OCI-LY1 (cell line): Measurements from ENCODE around the gene ALDH1A1.
"Not testable (repeated sequence)": the region's sequence is repeated elsewhere in the genome, so short reads cannot be mapped to it uniquely, and the experiment has no call there.

ENCODE experiments used
- H2AFZ ChIP-seq: fragments of 200-600 bp; sonication (generic), shearing (Covaris generic); 2 replicates; pipeline ENCODE4 v1.6.0; 2014; ENCODE audit warnings: antibody characterized with exemption, mild to moderate bottlenecking, low read length
- H3F3A ChIP-seq: fragments of 200-600 bp; sonication (generic), shearing (Covaris generic); 2 replicates; pipeline ENCODE4 v1.6.0; 2014; ENCODE audit warnings: mild to moderate bottlenecking, antibody characterized with exemption, low read length, moderate library complexity; ENCODE audit not compliant: insufficient read depth
- H3K27ac ChIP-seq: fragments of 200-600 bp; sonication (generic); 2 replicates; pipeline ENCODE4 v1.5.1; 2014; ENCODE audit warnings: low read length, mixed run types, mild to moderate bottlenecking, low read depth; ENCODE audit not compliant: poor library complexity, severe bottlenecking
- H3K27me3 ChIP-seq: fragments of 200-600 bp; sonication (generic); 2 replicates; pipeline ENCODE4 v1.6.0; 2014; ENCODE audit warnings: antibody characterized with exemption, mild to moderate bottlenecking, low read length, moderate library complexity; ENCODE audit not compliant: insufficient read depth
- H3K36me3 ChIP-seq: fragments of 200-600 bp; sonication (generic); 2 replicates; pipeline ENCODE4 v1.6.1; 2014; ENCODE audit warnings: mild to moderate bottlenecking, antibody characterized with exemption, low read length, moderate library complexity, mixed read lengths; ENCODE audit not compliant: insufficient read depth
- H3K4me1 ChIP-seq: fragments of 200-600 bp; sonication (generic); 2 replicates; pipeline ENCODE4 v1.5.1; 2014; ENCODE audit warnings: mild to moderate bottlenecking, low read length, moderate library complexity; ENCODE audit not compliant: insufficient read depth, severe bottlenecking
- H3K4me2 ChIP-seq: fragments of 200-600 bp; sonication (generic), shearing (Covaris generic); 2 replicates; pipeline ENCODE4 v1.6.1; 2014; ENCODE audit warnings: low read length
- H3K4me3 ChIP-seq: fragments of 200-600 bp; sonication (generic); 2 replicates; pipeline ENCODE4 v1.5.1; 2014; ENCODE audit warnings: low read length, low read depth, mild to moderate bottlenecking, mixed read lengths; ENCODE audit not compliant: poor library complexity, severe bottlenecking
- H3K79me2 ChIP-seq: fragments of 200-600 bp; shearing (Covaris generic); 2 replicates; pipeline ENCODE4 v1.6.1; 2016; ENCODE audit warnings: mixed run types, low read length, mixed read lengths; ENCODE audit not compliant: insufficient read depth
- H3K9ac ChIP-seq: fragments of 200-600 bp; sonication (generic), shearing (Covaris generic); 2 replicates; pipeline ENCODE4 v1.6.1; 2014; ENCODE audit warnings: mild to moderate bottlenecking, low read length, mixed read lengths
- H3K9me2 ChIP-seq: fragments of 200-600 bp; sonication (generic), shearing (Covaris generic); 2 replicates; pipeline ENCODE4 v1.6.1; 2014; ENCODE audit warnings: low read depth, mild to moderate bottlenecking, low read length, mixed read lengths
- H3K9me3 ChIP-seq: fragments of 200-600 bp; shearing (Covaris generic); 2 replicates; pipeline ENCODE4 v1.6.1; 2014; ENCODE audit warnings: low read length, mixed read lengths
- H4K20me1 ChIP-seq: fragments of 200-600 bp; sonication (generic), shearing (Covaris generic); 2 replicates; pipeline ENCODE4 v1.6.0; 2016; ENCODE audit warnings: mild to moderate bottlenecking, low read length; ENCODE audit not compliant: insufficient read depth
- CTCF ChIP-seq: fragments of 200-600 bp; sonication (generic), shearing (Covaris generic); IDR thresholded peaks from 2 replicates; pipeline ENCODE4 v1.5.1; 2017; ENCODE audit warnings: mild to moderate bottlenecking, antibody characterized with exemption, low read length, moderate library complexity, mixed read lengths
- EZH2 ChIP-seq: fragments of 200-600 bp; sonication (generic), shearing (Covaris generic); IDR thresholded peaks from 2 replicates; pipeline ENCODE4 v1.8.0; 2017; ENCODE audit warnings: borderline replicate concordance, mixed run types, mild to moderate bottlenecking, antibody characterized with exemption, low read length, moderate library complexity, mixed read lengths

The ALDH1A1 gene

DNA sequence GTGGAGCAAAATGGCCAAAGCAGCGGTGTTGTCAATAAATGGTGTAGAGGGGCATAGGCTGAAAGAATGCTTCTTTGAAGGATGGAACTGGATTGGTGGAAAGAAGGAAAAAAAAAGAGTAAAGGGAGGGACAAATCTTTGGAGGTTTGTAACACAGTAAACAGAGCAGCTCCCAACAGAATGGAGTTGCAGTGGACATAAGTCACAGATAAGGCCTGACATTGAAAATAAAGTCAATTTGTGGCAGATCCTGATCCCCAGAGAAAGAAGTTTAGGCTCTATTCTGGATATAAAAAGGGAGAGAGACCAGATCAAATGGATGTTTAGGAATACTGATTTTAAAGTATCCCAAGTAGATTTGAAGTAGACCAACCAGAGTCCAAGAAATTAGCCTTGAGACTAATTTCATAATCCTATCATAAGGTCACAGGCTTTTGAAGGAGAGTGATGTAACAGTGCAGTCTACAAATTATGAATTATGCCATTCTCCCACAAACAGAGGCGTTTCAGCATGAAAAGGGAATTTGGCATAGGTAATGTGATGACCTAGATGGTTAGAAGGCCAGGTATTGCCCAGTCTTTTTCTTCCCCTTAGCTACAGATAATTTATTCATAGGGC lies 8.9 kb downstream of the ALDH1A1 start:
- no peaks in the 10 kb centered on the region for H4K20me1 ChIP-seq
- H3K4me2 ChIP-seq, result no peak overlapping the region
- no peak overlapping the region for H3K27ac ChIP-seq
- H3K9ac ChIP-seq, result no peak overlapping the region
- H3K36me3 ChIP-seq, result no peaks in the 10 kb centered on the region
- H3K79me2 ChIP-seq, result no peaks in the 10 kb centered on the region
- H3K4me1 ChIP-seq, result no peaks in the 10 kb centered on the region
- TF ChIP-seq CTCF (no peak), EZH2 (no peak)
- H3F3A ChIP-seq, result no peaks in the 10 kb centered on the region
- H3K27me3 ChIP-seq, result no peaks in the 10 kb centered on the region
- no peaks in the 10 kb centered on the region for H3K9me3 ChIP-seq
- H3K9me2 ChIP-seq, result no peaks in the 10 kb centered on the region
- H2AFZ ChIP-seq, result no peak overlapping the region
- no peak overlapping the region for H3K4me3 ChIP-seq

DNA sequence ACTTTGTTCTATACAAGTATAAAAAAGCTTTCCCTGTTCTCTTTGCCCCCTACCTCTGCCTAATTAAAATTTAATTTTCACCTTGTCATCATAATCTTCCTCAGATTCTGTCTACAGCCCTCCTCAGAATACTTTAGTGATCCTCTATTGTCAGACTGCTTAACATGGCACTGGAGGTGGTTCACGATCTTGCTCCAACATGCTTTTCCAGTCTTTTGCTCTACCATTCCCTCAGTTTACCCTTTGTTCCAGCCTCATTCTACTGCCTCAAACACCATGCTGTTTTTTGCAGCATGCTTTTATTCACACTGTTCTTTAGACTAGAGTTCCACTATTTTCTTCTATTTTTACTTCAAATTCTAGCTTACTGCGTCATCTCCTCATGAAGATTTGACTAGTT lies 10.4 kb downstream of the ALDH1A1 start:
- H4K20me1 ChIP-seq, result no peaks in the 10 kb centered on the region
- H2AFZ ChIP-seq, result no peak overlapping the region
- H3F3A ChIP-seq, result no peaks in the 10 kb centered on the region
- no peaks in the 10 kb centered on the region for H3K9me3 ChIP-seq
- H3K9ac ChIP-seq, result no peak overlapping the region
- TF ChIP-seq EZH2 (no peak), CTCF (no peak)
- H3K4me2 ChIP-seq, result no peak overlapping the region
- no peaks in the 10 kb centered on the region for H3K27me3 ChIP-seq
- H3K4me3 ChIP-seq, result no peak overlapping the region
- no peak overlapping the region for H3K27ac ChIP-seq
- H3K36me3 ChIP-seq, result no peaks in the 10 kb centered on the region
- H3K9me2 ChIP-seq, result no peaks in the 10 kb centered on the region
- no peaks in the 10 kb centered on the region for H3K79me2 ChIP-seq
- no peaks in the 10 kb centered on the region for H3K4me1 ChIP-seq

DNA sequence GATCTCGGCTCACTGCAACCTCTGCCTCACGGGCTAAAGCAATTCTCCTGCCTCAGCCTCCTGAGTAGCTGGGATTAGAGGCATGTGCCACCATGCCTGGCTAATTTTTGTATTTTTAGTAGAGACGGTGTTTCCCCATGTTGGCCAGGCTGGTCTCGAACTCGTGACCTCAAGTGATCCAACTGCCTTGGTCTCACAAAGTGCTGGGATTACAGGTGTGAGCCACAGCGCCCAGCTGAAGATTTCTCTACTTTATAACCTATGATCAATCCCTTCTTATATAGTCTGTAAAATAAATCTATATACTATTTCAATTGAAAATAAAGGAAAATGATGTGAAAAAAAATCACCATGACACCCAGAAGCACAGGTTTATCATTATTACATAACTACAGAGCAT lies 13.3 kb downstream of the ALDH1A1 start:
- not testable (repeated sequence) for H3K4me1 ChIP-seq, H3K27ac ChIP-seq, H3F3A ChIP-seq, H3K27me3 ChIP-seq, H4K20me1 ChIP-seq, H3K4me3 ChIP-seq, H3K9ac ChIP-seq, H3K9me3 ChIP-seq, H3K9me2 ChIP-seq, H3K79me2 ChIP-seq, H3K36me3 ChIP-seq, H3K4me2 ChIP-seq, H2AFZ ChIP-seq

- no peak overlapping the region for H3K4me3 ChIP-seq
- H2AFZ ChIP-seq, result no peak overlapping the region
- H3K27me3 ChIP-seq, result no peaks in the 10 kb centered on the region
- H3F3A ChIP-seq, result no peaks in the 10 kb centered on the region
- TF ChIP-seq CTCF (no peak), EZH2 (no peak)
- H3K9ac ChIP-seq, result no peak overlapping the region
- H4K20me1 ChIP-seq, result no peaks in the 10 kb centered on the region
- no peaks in the 10 kb centered on the region for H3K79me2 ChIP-seq
- no peak overlapping the region for H3K4me2 ChIP-seq
- H3K27ac ChIP-seq, result no peak overlapping the region
- no peaks in the 10 kb centered on the region for H3K9me3 ChIP-seq
- H3K36me3 ChIP-seq, result no peaks in the 10 kb centered on the region
- H3K4me1 ChIP-seq, result no peaks in the 10 kb centered on the region
- H3K9me2 ChIP-seq, result no peaks in the 10 kb centered on the region
Observed at GRCh38 chr9:72937545-72937944, 15.3 kb downstream of the ALDH1A1 start.
